ENCODE measurements around the gene RBMXL3. TPM values are rescaled to one million over a fixed set of nuclear protein-coding genes. Genes with fewer than 3 reads are reported as not detected.

The RBMXL3 gene
- total RNA-seq, 2 experiments from 2014 or later: not detected

DNA sequence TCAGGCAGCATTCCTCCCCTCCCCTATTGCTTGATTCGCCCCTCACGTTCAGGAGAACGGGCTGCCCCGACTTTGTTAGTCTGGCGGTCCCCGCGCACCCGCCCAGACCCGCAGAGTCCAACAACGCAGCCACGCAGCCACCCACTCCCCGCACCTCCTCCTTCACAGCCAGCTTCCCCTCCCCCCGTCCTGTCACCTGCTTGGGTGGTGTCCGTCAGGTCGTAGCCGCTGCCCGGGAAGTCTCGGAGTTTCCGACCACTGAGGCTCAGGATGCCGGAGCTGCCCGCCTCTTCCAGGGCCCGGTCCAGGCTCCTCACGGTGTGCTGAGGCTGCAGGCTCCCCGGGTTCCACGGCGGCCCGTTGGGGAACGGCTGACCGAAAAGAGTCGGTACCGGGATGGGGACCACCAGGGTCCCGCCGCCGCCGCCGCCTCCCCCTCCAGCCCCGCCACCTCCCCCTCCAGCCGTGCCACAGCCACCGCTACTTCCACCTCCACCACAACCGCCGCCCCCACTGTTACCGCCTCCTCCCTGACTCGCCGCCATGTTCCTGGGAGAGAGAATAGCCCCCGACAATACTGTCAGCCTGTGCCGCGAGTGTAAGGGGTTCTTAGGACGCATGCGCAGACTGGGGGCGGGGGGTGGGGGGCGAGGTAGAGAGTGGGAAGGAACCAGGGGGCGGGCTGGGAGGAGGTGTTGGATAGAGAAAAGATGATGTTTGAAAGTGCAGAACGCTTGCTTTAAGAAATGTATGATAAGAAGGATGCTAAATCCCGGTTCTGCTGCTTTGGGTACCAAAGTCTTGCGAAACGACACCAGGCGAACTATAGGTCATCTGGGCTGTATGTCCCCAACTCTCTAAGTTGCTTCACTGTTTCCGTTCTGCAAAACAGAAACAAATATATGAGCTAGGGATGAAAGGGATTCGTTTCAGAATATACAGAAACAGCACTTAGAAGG lies 44.6 kb downstream of the RBMXL3 start, which contains the start of gene LRCH2:
Gene LRCH2, minus strand, starts transcription at position 600 of the 959 bp plus-strand sequence. Its CDS starts 55 bp downstream, at position 545.
- no peak within 1 kb of the TSS for H3K4me3 Mint-ChIP-seq
- peaks cover 16% of the 10 kb centered on the region for H3K27me3 Mint-ChIP-seq
- H3K36me3 Mint-ChIP-seq (ENCODE audit: low read depth): no peaks in the 10 kb centered on the region

DNA sequence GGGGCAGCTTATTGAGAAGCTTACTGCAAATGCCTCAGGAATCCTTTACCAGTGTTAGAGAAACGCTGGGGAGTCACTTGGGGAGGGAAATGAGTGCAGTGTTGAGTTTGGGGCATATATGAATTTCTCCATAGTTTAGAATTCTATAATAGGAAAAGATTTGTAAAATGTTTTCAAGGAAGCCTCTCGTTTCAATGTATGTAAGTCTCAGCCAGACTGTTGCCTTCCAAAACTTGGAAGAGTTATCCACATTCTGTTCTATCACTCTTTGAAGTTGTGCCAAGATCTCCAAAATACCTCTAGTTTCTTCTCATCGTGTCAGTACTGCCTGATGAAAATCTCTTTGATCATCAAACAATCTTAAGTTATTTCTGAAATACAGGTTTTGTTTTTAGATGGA lies 45.3 kb downstream of the RBMXL3 start:
- Mint-ChIP-seq H3K9me3 (no peaks in the 10 kb centered on the region), H3K36me3 (ENCODE audit: low read depth) (no peaks in the 10 kb centered on the region), H3K4me1 (ENCODE audit: low read depth) (no peaks in the 10 kb centered on the region), H3K27ac (no peak overlapping the region), H3K27me3 (peaks cover 16% of the 10 kb centered on the region), H3K4me3 (no peak overlapping the region)
- DNase-seq (no peak), ATAC-seq (no peak)
- intact Hi-C loops (cut with micrococcal nuclease): no loop called here
- ChIA-PET POLR2A (no interaction called here), CTCF (no interaction called here)
- TF ChIP-seq, protein P1, sequence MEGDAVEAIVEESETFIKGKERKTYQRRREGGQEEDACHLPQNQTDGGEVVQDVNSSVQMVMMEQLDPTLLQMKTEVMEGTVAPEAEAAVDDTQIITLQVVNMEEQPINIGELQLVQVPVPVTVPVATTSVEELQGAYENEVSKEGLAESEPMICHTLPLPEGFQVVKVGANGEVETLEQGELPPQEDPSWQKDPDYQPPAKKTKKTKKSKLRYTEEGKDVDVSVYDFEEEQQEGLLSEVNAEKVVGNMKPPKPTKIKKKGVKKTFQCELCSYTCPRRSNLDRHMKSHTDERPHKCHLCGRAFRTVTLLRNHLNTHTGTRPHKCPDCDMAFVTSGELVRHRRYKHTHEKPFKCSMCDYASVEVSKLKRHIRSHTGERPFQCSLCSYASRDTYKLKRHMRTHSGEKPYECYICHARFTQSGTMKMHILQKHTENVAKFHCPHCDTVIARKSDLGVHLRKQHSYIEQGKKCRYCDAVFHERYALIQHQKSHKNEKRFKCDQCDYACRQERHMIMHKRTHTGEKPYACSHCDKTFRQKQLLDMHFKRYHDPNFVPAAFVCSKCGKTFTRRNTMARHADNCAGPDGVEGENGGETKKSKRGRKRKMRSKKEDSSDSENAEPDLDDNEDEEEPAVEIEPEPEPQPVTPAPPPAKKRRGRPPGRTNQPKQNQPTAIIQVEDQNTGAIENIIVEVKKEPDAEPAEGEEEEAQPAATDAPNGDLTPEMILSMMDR (IDR thresholded peaks at IDR 0.05): no peak

More for the DNA sequence above, 44.6 kb downstream of the RBMXL3 start, which contains the start of gene LRCH2:
- DNase-seq: no peak
- Mint-ChIP-seq H3K9me3 (no peaks in the 10 kb centered on the region), H3K27ac (no peak within 1 kb of the TSS), H3K4me1 (ENCODE audit: low read depth) (no peaks in the 10 kb centered on the region)
- TF ChIP-seq, protein P1 (IDR thresholded peaks at IDR 0.05): no peak
- CTCF ChIA-PET: no interaction called here
- intact Hi-C loops (cut with micrococcal nuclease): no loop called here
- POLR2A ChIA-PET: no interaction called here
- no peak for ATAC-seq

DNA sequence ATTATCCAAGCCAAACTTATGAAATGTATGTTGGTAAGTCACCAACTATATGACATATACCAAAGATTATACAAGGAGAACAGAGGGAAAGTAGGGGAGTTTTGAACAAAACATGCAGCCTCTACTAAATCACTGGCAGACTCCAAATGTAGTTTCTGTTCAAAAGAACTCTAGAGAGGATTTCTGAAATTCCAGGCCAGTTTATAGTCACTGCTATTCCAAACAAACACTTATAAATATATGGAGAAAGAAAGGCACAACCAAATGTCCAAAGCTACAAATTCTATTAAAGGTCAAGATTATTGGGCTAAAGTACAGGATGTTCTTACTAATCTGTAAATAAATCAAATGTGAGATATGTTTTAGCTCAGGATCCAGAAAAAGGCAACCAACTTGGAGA lies 47.4 kb downstream of the RBMXL3 start:
- Mint-ChIP-seq H3K9me3 (no peaks in the 10 kb centered on the region), H3K4me3 (no peak overlapping the region), H3K27me3 (peaks cover 10% of the 10 kb centered on the region), H3K27ac (no peak overlapping the region), H3K4me1 (ENCODE audit: low read depth) (no peaks in the 10 kb centered on the region), H3K36me3 (ENCODE audit: low read depth) (no peaks in the 10 kb centered on the region)
- CTCF ChIA-PET: no interaction called here
- DNase-seq (no peak), ATAC-seq (no peak)
- TF ChIP-seq, protein P1 (IDR thresholded peaks at IDR 0.05): no peak
- POLR2A ChIA-PET: no interaction called here
- intact Hi-C loops (cut with micrococcal nuclease): no loop called here

DNA sequence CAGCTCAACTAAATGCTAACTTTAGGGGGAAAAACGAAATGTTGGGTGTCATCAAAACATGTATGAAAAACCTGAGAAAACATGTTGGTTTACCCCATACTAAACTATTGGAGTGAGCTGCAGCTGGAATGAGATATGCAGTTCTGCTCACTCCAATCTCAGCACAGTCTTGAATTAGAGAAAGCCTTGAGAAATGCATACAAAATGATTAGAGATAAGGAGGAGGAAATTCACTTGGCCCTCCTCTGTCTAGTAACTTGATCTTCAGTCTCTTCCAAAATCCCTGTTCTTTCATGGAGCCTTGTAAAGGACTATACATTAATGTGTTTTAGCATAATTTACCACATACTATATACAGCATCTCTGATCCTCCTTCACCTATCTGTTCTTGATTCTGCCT lies 47.8 kb downstream of the RBMXL3 start:
- CTCF ChIA-PET: no interaction called here
- Mint-ChIP-seq H3K27ac (no peak overlapping the region), H3K9me3 (no peaks in the 10 kb centered on the region), H3K36me3 (ENCODE audit: low read depth) (no peaks in the 10 kb centered on the region), H3K4me3 (no peak overlapping the region), H3K4me1 (ENCODE audit: low read depth) (no peaks in the 10 kb centered on the region), H3K27me3 (peaks cover 10% of the 10 kb centered on the region)
- POLR2A ChIA-PET: no interaction called here
- TF ChIP-seq, protein P1 (IDR thresholded peaks at IDR 0.05): no peak
- DNase-seq (no peak), ATAC-seq (no peak)
- intact Hi-C loops (cut with micrococcal nuclease): no loop called here

Other genes with a start within 250 kb of the RBMXL3 start
- not detected for gene IL13RA2, start 171.8 kb upstream of the RBMXL3 start, total RNA-seq
- gene LRCH2, start 44.7 kb downstream of the RBMXL3 start, total RNA-seq: not detected
- not detected for gene LUZP4, start 100.3 kb downstream of the RBMXL3 start, total RNA-seq

Measured in activated CD8-positive, alpha-beta T cell treated with anti-CD3 and anti-CD28 coated beads for 36 hours (primary cell).